MM.1S (cell line): ENCODE results near the gene IGSF8.

Source experiments
- CTCF ChIP-seq: fragments of 300-600 bp; sonication (generic); IDR thresholded peaks from 2 replicates; pipeline ENCODE4 v1.5.1; 2016; ENCODE audit warnings: antibody characterized with exemption, low read length, mixed read lengths
- EZH2 ChIP-seq: fragments of 300-600 bp; sonication (generic); optimal IDR thresholded peaks from 2 replicates; pipeline ENCODE3; 2017; ENCODE audit warnings: low read depth, mild to moderate bottlenecking, antibody characterized with exemption, low read length, mixed read lengths
- EZH2phosphoT487 ChIP-seq: fragments of 300-600 bp; sonication (generic); IDR thresholded peaks from 2 replicates; pipeline ENCODE4 v1.6.1; 2018; ENCODE audit warnings: antibody characterized with exemption, low read length

- no peak for TF ChIP-seq CTCF
- TF ChIP-seq EZH2 = no peak
- no peak for TF ChIP-seq EZH2phosphoT487
Measured at GRCh38 chr1:160082926-160083325, 15.5 kb downstream of the IGSF8 start.
